ENCODE measurements around the gene RBM20. TPM values are rescaled to one million over a fixed set of nuclear protein-coding genes. Genes with fewer than 3 reads are reported as not detected.

Gene RBM20
- polyA plus RNA-seq, 1 donor (not counting 4 experiments of a cell fraction or from before 2014, with no cell fraction given) = 0.01 TPM

DNA sequence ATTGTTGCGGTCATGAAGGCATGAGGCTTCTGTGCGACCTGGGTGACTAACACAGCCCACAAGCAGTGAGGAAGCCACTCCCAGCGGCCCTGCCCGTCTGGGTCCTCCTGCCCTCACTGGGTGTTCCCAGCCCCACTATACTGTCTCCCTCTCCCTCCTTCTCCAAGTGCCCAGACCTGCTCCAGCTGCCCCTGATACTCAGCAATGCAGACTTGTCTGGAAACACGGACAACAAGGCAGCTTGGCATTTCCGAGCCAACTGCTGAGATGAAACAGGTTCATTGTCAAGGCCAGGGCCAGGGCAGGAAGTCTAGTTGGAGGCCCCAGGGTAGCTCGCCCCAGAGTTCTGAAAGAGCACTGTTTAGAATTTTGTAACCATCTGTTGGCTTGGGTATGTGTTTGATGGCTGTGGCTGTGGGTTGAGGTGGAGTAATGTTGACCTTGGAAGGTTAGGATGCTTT is 95.7 kb downstream of the RBM20 start:
- H3K9me3 ChIP-seq (ENCODE audit: control insufficient read depth, low read depth, low read length) = no peaks in the 10 kb centered on the region
- no peak overlapping the region for H3K4me3 ChIP-seq (ENCODE audit: control insufficient read depth in 2 of 3, extremely low read depth in 1 of 3, insufficient read depth in 2 of 3, low read depth in 1 of 3, low read length in 3 of 3)
- H3K9me1 ChIP-seq (ENCODE audit: control insufficient read depth, extremely low read depth, insufficient read depth, low read length) = no peaks in the 10 kb centered on the region
- H3K4me2 ChIP-seq (ENCODE audit: control insufficient read depth, extremely low read depth, insufficient read depth, low read depth, low read length) = no peak overlapping the region
- H3K9ac ChIP-seq (ENCODE audit: control insufficient read depth, extremely low read depth, insufficient read depth, low read length) = no peak overlapping the region
- no peak overlapping the region for H2AFZ ChIP-seq (ENCODE audit: control insufficient read depth, low read length)
- H4K20me1 ChIP-seq (ENCODE audit: control insufficient read depth, extremely low read depth, insufficient read depth, low read length) = no peaks in the 10 kb centered on the region
- H3K27me3 ChIP-seq (ENCODE audit: control insufficient read depth, extremely low read depth, insufficient read depth, low read length) = peaks cover 3% of the 10 kb centered on the region
- H3K36me3 ChIP-seq (ENCODE audit: control insufficient read depth in 2 of 2, extremely low read depth in 1 of 2, insufficient read depth in 2 of 2, low read length in 2 of 2) = no peaks in the 10 kb centered on the region
- no peak for TF ChIP-seq EZH2 (IDR thresholded peaks at IDR 0.05; ENCODE audit: low read length)
- TF ChIP-seq, protein P1, sequence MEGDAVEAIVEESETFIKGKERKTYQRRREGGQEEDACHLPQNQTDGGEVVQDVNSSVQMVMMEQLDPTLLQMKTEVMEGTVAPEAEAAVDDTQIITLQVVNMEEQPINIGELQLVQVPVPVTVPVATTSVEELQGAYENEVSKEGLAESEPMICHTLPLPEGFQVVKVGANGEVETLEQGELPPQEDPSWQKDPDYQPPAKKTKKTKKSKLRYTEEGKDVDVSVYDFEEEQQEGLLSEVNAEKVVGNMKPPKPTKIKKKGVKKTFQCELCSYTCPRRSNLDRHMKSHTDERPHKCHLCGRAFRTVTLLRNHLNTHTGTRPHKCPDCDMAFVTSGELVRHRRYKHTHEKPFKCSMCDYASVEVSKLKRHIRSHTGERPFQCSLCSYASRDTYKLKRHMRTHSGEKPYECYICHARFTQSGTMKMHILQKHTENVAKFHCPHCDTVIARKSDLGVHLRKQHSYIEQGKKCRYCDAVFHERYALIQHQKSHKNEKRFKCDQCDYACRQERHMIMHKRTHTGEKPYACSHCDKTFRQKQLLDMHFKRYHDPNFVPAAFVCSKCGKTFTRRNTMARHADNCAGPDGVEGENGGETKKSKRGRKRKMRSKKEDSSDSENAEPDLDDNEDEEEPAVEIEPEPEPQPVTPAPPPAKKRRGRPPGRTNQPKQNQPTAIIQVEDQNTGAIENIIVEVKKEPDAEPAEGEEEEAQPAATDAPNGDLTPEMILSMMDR (optimal IDR thresholded peaks at IDR 0.05 in 1 of 3, IDR thresholded peaks at IDR 0.05 in 1 of 3, conservative IDR thresholded peaks at IDR 0.05 in 1 of 3; ENCODE audit: extremely low read depth in 1 of 3, insufficient read depth in 2 of 3, low read length in 3 of 3) = no peak
- no peaks in the 10 kb centered on the region for H3K79me2 ChIP-seq (ENCODE audit: control insufficient read depth, insufficient read depth, low read length)
- H3K4me1 ChIP-seq (ENCODE audit: control insufficient read depth, extremely low read depth, insufficient read depth, low read length) = no peaks in the 10 kb centered on the region
- dilution Hi-C loops (cut with MboI; ENCODE audit: extremely low pct_ligation_motif_present, low sequenced_read_pairs) = no loop called here
- FAIRE-seq = no peak
- no peak for DNase-seq (ENCODE audit: low read depth, low spot score)
- H3K27ac ChIP-seq (ENCODE audit: control insufficient read depth, insufficient read depth, low read length) = no peak overlapping the region

DNA sequence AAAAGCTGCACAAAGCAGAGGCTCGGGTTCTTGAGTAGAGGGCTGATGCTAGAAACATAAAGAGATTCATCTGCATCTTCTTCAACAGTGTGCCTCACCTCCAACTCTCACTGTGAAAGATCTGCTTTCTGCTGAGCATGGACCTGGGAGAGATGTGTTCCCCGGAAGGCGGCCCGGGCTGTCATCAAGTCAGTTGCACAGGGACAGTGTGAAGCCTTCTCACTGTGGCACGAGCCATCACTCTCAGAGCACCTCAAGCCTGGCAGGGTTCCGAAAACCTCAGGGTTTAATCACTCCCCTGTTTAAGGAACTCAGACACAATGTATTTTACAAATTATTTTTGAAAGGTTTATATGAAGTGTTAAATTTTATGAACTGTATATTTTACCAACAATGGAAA is 98.7 kb downstream of the RBM20 start:
- H3K36me3 ChIP-seq (ENCODE audit: control insufficient read depth in 2 of 2, extremely low read depth in 1 of 2, insufficient read depth in 2 of 2, low read length in 2 of 2) = no peaks in the 10 kb centered on the region
- no peak overlapping the region for H2AFZ ChIP-seq (ENCODE audit: control insufficient read depth, low read length)
- TF ChIP-seq, protein P1 (optimal IDR thresholded peaks at IDR 0.05 in 1 of 3, IDR thresholded peaks at IDR 0.05 in 1 of 3, conservative IDR thresholded peaks at IDR 0.05 in 1 of 3; ENCODE audit: extremely low read depth in 1 of 3, insufficient read depth in 2 of 3, low read length in 3 of 3) = no peak
- TF ChIP-seq EZH2 (IDR thresholded peaks at IDR 0.05; ENCODE audit: low read length) = no peak
- dilution Hi-C loops (cut with MboI; ENCODE audit: extremely low pct_ligation_motif_present, low sequenced_read_pairs) = no loop called here
- H3K27me3 ChIP-seq (ENCODE audit: control insufficient read depth, extremely low read depth, insufficient read depth, low read length) = peaks cover 3% of the 10 kb centered on the region
- no peak overlapping the region for H3K4me2 ChIP-seq (ENCODE audit: control insufficient read depth, extremely low read depth, insufficient read depth, low read depth, low read length)
- no peak for DNase-seq (ENCODE audit: low read depth, low spot score)
- H3K4me3 ChIP-seq (ENCODE audit: control insufficient read depth in 2 of 3, extremely low read depth in 1 of 3, insufficient read depth in 2 of 3, low read depth in 1 of 3, low read length in 3 of 3) = no peak overlapping the region
- H3K9me1 ChIP-seq (ENCODE audit: control insufficient read depth, extremely low read depth, insufficient read depth, low read length) = no peaks in the 10 kb centered on the region
- no peaks in the 10 kb centered on the region for H4K20me1 ChIP-seq (ENCODE audit: control insufficient read depth, extremely low read depth, insufficient read depth, low read length)
- no peak for FAIRE-seq
- H3K79me2 ChIP-seq (ENCODE audit: control insufficient read depth, insufficient read depth, low read length) = no peaks in the 10 kb centered on the region
- H3K27ac ChIP-seq (ENCODE audit: control insufficient read depth, insufficient read depth, low read length) = no peak overlapping the region
- peaks cover 5% of the 10 kb centered on the region for H3K4me1 ChIP-seq (ENCODE audit: control insufficient read depth, extremely low read depth, insufficient read depth, low read length)
- no peak overlapping the region for H3K9ac ChIP-seq (ENCODE audit: control insufficient read depth, extremely low read depth, insufficient read depth, low read length)
- H3K9me3 ChIP-seq (ENCODE audit: control insufficient read depth, low read depth, low read length) = no peaks in the 10 kb centered on the region

Measured in keratinocyte (primary cell).